HFFc6 (cell line): Measurements from ENCODE around the gene SERPINE3. TPM values are rescaled to one million over a fixed set of nuclear protein-coding genes. Genes with fewer than 3 reads are reported as not detected.

ENCODE experiments used
- DNase-seq: peaks from one replicate; pipeline ENCODE4 v3.0.0-alpha.2; 2018
- H3K27ac Mint-ChIP-seq: 2 replicates; pipeline ENCODE4 v1.8.0; 2020; ENCODE audit warnings: mild to moderate bottlenecking, mixed read lengths
- H3K27me3 Mint-ChIP-seq: 2 replicates; pipeline ENCODE4 v1.8.0; 2021; ENCODE audit warnings: mild to moderate bottlenecking, moderate library complexity, mixed read lengths; ENCODE audit not compliant: insufficient read depth
- H3K36me3 Mint-ChIP-seq: 2 replicates; pipeline ENCODE4 v1.8.0; 2021; ENCODE audit warnings: low read depth, mixed read lengths
- H3K4me1 Mint-ChIP-seq: 2 replicates; pipeline ENCODE4 v1.8.0; 2020; ENCODE audit warnings: low read depth, mixed read lengths
- H3K4me3 Mint-ChIP-seq: 2 replicates; pipeline ENCODE4 v1.8.0; 2020; ENCODE audit warnings: mild to moderate bottlenecking, moderate library complexity, mixed read lengths
- H3K9me3 Mint-ChIP-seq: 2 replicates; pipeline ENCODE4 v1.8.0; 2020; ENCODE audit warnings: mild to moderate bottlenecking, mixed read lengths
- CTCF ChIP-seq: fragments of 200-600 bp; sonication (generic); IDR thresholded peaks from 2 replicates; pipeline ENCODE4 v1.5.0; 2021; ENCODE audit warnings: antibody characterized with exemption, mild to moderate bottlenecking
- total RNA-seq, 6 experiments: library from RNA; stranded (reverse); fragmentation: NEBNext Ultra II Directional; extraction: Animal tissue kit (Norgen Biotek cat#: 25700); gene quantifications; 2 replicates in 1 of 6; 3 replicates in 5 of 6; pipeline ENCODE4 v1.2.3, GENCODE V29; 2021

SERPINE3 gene
- total RNA-seq, 6 experiments from 2014 or later, result not detected

GRCh38 chr13:51326777-51327176 lies 12.7 kb upstream of the SERPINE3 start:
- no peak for TF ChIP-seq CTCF
- Mint-ChIP-seq H3K27me3 (peaks cover 6% of the 10 kb centered on the region; the same call in 1 of the 2 replicates), H3K4me3 (no peak overlapping the region), H3K27ac (no peak overlapping the region), H3K4me1 (peaks cover 13% of the 10 kb centered on the region), H3K9me3 (no peaks in the 10 kb centered on the region), H3K36me3 (no peaks in the 10 kb centered on the region)
- DNase-seq, result no peak

GRCh38 chr13:51327961-51328360 lies 11.5 kb upstream of the SERPINE3 start:
- Mint-ChIP-seq H3K36me3 (no peaks in the 10 kb centered on the region), H3K4me3 (no peak overlapping the region), H3K27ac (no peak overlapping the region), H3K27me3 (peaks cover 6% of the 10 kb centered on the region; the same call in 1 of the 2 replicates), H3K4me1 (peaks cover 13% of the 10 kb centered on the region), H3K9me3 (no peaks in the 10 kb centered on the region)
- no peak for TF ChIP-seq CTCF
- no peak for DNase-seq

- DNase-seq, result no peak
- Mint-ChIP-seq H3K27me3 (peaks cover 4% of the 10 kb centered on the region; the same call in 1 of the 2 replicates), H3K36me3 (no peaks in the 10 kb centered on the region), H3K27ac (no peak overlapping the region), H3K4me3 (no peak overlapping the region), H3K9me3 (no peaks in the 10 kb centered on the region), H3K4me1 (peaks cover 13% of the 10 kb centered on the region)
- TF ChIP-seq CTCF, result no peak
Observed at GRCh38 chr13:51328488-51328887, 11.0 kb upstream of the SERPINE3 start.

GRCh38 chr13:51329606-51330005 lies 9.9 kb upstream of the SERPINE3 start:
- peaks cover 13% of the 10 kb centered on the region for H3K4me1 Mint-ChIP-seq
- peaks cover 4% of the 10 kb centered on the region; the same call in 1 of the 2 replicates for H3K27me3 Mint-ChIP-seq
- H3K27ac Mint-ChIP-seq, result no peak overlapping the region
- no peaks in the 10 kb centered on the region for H3K36me3 Mint-ChIP-seq
- no peaks in the 10 kb centered on the region for H3K9me3 Mint-ChIP-seq
- no peak overlapping the region for H3K4me3 Mint-ChIP-seq
- no peak for TF ChIP-seq CTCF
- DNase-seq, result no peak

GRCh38 chr13:51330791-51331190 lies 8.7 kb upstream of the SERPINE3 start:
- H3K27me3 Mint-ChIP-seq, result peaks cover 4% of the 10 kb centered on the region; the same call in 1 of the 2 replicates
- DNase-seq, result peak; percentile 30
- H3K27ac Mint-ChIP-seq, result no peak overlapping the region
- no peaks in the 10 kb centered on the region for H3K9me3 Mint-ChIP-seq
- TF ChIP-seq CTCF, result no peak
- H3K4me1 Mint-ChIP-seq, result peaks cover 13% of the 10 kb centered on the region
- H3K4me3 Mint-ChIP-seq, result no peak overlapping the region
- H3K36me3 Mint-ChIP-seq, result no peaks in the 10 kb centered on the region
